NCI-H187 (cell line): ENCODE results near the gene C1orf105.

Source experiments
- DNase-seq, 2 experiments: peaks; one replicate each; lab custom pipeline; 2025; lab: John Stamatoyannopoulos, UW

Gene C1orf105

GRCh38 chr1:172397221-172397620 lies 23.3 kb upstream of the C1orf105 start:
- no peak for DNase-seq

GRCh38 chr1:172397633-172398032 lies 22.9 kb upstream of the C1orf105 start:
- no peak for DNase-seq

- no peak for DNase-seq
Observed at GRCh38 chr1:172398193-172398592, 22.3 kb upstream of the C1orf105 start.

- DNase-seq: no peak
Observed at GRCh38 chr1:172398970-172399755, 21.3 kb upstream of the C1orf105 start.

GRCh38 chr1:172399756-172400721 lies 20.4 kb upstream of the C1orf105 start:
- DNase-seq: no peak

- no peak for DNase-seq
Observed at GRCh38 chr1:172400722-172401105, 19.8 kb upstream of the C1orf105 start.

GRCh38 chr1:172401477-172401876 lies 19.0 kb upstream of the C1orf105 start:
- no peak for DNase-seq

- DNase-seq: no peak
Observed at GRCh38 chr1:172401892-172402291, 18.6 kb upstream of the C1orf105 start.

GRCh38 chr1:172402878-172403569 lies 17.5 kb upstream of the C1orf105 start:
- no peak for DNase-seq

- DNase-seq: no peak
Observed at GRCh38 chr1:172404121-172404520, 16.4 kb upstream of the C1orf105 start.

- DNase-seq: no peak
Observed at GRCh38 chr1:172405912-172406311, 14.6 kb upstream of the C1orf105 start.

- no peak for DNase-seq
Observed at GRCh38 chr1:172406968-172407367, 13.5 kb upstream of the C1orf105 start.

GRCh38 chr1:172408958-172409357 lies 11.5 kb upstream of the C1orf105 start:
- DNase-seq: no peak

- DNase-seq: no peak
Observed at GRCh38 chr1:172410027-172410426, 10.5 kb upstream of the C1orf105 start.

GRCh38 chr1:172411791-172412338 lies 8.6 kb upstream of the C1orf105 start:
- no peak for DNase-seq

GRCh38 chr1:172414331-172414730 lies 6.2 kb upstream of the C1orf105 start:
- no peak for DNase-seq

- no peak for DNase-seq
Observed at GRCh38 chr1:172416496-172417035, 3.9 kb upstream of the C1orf105 start.

GRCh38 chr1:172417557-172417956 lies 2.9 kb upstream of the C1orf105 start:
- DNase-seq: no peak

- DNase-seq: no peak
Observed at GRCh38 chr1:172421974-172422604, 1.6 kb downstream of the C1orf105 start.

- DNase-seq: no peak
Observed at GRCh38 chr1:172423336-172423735, 2.9 kb downstream of the C1orf105 start.

GRCh38 chr1:172425339-172425738 lies 4.9 kb downstream of the C1orf105 start:
- no peak for DNase-seq
